Stimulated activated CD8-positive, alpha-beta memory T cell treated with anti-CD3 and anti-CD28 coated beads, Interleukin-15, amount 100 ng/mL, for 48 hours (primary cell): Measurements from ENCODE around the gene SLC29A1.

Source experiments
- DNase-seq, 2 donors: peaks; one replicate each; pipeline ENCODE4 v3.0.0-alpha.2; 2020; ENCODE audit warnings: low read depth in 2 of 2

Gene SLC29A1

DNA sequence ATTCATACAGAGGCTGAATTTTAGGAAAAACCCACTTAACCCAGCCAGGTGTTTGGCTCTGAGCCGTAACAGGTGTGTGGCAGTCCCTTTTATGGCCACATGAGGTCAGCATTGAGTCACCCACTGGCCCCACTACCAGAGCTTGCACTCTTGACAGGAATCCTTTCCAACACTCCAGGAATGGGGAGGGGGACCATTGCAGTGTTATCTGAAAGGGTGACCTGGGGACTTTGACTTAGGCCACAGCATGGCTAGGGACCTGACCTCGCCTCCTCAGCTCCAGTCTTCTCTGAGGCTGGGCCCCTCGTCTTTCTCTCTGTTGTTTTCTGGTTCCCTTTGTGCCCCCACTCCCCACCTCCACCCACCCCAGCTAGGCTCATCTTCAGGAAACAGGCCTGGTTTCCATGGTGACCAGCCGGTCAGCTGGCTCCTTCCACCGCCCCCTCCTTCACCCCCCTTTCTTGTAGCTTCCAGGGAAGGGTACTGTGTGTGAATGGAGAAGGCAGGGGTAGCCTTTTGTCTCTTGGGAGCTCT, 44.8 kb downstream of the SLC29A1 start:
- no peak for DNase-seq

DNA sequence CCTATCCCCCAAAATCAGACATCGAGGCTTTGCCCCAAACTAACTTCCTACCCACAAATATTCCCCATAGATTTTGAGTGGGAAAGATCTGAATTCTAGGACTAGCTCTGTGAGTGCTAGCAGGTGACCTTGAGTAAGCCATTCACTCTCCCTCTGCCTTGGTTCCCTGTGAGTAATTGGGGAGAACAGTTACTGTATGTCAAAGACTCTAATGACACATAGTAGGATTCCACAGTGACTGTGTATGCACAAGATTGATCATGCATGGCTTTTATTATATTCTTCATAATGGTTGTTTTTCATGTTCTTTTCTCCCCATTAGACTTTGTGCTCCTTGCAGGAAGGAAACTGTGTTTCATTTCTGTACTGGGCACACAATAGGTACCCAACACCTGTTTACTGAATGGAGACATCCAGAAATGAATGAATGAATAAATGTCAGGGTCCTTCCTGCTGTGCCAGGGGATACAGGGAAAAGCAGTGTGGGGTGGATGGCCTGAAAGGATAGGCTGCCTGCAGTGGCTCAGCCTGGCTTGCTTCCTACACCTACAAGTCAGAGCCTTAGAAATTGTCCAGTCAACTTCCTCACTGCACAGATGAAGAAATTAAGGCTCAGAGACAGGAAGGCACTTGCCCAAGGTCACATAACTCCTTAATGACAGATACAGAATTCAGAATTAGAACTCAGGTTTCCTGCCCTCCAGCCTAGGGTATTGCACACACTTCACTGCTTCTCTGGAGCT, 46.0 kb downstream of the SLC29A1 start:
- no peak for DNase-seq

DNA sequence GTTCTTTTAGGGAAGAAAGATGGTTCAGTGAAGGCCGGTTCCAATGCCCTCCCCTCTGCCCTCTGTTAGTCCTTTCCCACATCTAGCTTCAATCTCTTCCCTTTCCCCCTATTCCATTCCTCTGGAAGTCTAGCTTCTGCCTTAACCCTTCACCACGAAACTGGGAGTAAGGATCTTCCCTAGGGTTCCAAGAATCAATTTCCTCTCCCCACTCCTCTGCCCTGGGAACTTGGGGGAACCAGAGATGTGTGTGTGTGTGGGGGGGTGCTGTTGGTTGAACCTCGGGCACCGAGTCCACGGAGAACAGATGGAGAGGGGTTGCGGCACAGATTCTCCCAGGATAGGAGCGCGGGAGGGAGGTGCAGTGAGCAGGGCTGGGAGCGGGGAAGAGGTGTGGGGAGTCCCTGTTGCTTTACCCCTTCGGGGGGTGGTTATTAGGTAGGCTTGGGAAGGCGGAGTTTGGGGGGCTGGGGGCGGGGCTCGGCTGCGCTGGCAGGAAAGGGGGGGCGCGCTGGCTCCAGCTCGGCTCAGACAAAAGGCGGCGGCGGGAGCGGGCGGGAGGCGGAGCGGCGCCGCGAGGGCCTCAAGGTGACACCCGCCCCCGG, 46.6 kb downstream of the SLC29A1 start, which contains the start of gene TMEM151B:
Gene TMEM151B, plus strand, starts transcription at position 530 of the 605 bp plus-strand sequence. CDS start 293 bp downstream, outside the sequence.
- DNase-seq, result no peak

DNA sequence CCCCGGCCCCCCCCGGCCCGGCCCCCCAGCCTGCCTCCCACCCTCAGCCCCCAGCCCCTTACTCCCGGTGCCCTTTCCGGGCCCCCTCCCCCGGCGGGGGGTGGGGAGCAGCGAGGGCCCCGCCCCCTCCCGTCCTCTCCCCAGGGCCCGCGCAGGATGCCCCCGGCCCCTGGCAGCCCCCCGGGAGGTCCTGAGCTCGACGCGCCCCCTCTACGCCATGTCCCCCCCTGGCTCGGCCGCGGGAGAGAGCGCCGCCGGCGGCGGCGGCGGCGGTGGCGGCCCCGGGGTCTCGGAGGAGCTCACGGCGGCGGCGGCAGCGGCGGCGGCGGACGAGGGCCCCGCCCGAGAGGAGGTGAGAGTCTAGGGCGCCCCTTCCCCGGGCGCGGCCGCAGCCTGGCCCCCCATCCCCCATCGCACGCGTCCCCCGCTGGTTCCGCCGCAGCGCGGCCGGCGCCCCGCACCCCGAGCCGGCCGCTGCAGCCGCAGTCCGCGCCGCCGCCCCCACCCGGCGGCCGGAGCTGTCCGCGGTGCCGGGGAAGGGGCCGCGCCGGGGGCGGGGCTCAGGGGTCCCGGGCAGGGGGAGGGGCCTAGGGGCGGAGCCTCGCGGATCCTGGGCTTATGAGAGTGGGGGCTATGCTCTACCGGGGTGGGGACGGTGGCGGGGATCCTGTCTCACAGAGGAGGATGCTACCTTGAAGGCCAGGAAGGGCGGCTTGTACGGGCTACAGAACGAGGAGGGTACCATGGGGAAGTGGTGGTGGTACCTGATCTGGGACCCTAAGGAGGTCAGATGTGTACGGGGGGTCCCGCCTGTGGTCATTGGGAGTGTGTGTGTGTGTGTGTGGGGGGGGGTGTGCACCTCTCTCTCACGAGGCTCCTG, 47.4 kb downstream of the SLC29A1 start:
- DNase-seq, result no peak

DNA sequence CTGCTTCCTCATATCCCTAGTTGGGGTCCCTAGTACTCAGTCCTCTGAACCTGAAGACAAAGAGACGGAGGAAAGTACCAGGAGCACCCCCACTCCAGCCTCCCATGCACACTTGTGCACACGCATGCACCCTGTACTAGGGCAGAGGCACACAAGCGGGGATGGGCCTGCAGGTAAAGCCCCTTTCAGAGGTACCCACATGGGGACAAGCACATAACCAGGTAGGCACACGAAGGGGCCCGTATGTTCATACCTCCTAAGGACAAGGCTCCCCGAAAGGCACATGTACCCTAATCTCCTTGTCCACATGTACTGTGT, 48.0 kb downstream of the SLC29A1 start:
- DNase-seq, result no peak

DNA sequence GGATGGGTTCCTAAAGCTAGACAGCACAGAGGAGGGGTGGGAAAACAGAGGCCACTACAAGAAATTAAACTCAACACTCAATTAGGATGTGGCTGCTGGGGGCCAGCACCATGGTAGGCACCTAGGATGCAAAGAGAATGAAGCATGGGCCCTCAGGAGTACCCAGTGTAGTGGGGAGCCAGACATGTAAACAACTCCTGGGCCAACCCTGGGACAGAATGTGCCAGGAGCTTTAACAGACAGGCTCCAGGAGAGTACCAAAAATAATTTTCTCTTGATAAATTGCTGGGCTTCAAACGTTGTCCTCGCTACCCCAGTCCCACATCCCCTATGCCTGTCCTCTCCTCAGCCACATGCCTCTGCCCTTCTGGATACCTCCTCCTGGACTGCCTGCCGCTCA, 48.5 kb downstream of the SLC29A1 start:
- no peak for DNase-seq

DNA sequence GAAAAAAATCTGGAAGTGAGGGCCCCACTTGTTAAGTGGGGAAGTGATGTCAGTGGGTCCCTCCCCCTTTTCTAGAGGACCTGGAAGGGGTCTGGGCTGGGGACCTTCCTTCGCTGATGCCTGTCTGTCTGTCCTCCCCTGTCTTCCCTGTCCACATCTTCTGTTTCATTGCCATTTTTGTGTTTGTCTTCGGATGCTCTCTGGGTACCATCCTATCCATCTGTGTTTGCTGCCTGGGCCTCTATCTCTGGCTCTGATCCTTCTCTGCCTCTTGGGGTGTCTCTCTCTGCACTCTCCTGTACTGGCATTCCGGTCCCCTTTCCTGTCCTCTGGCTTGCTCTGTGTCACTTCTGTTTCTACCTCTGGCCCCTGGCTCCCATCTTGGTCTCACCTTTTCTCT, 49.1 kb downstream of the SLC29A1 start:
- no peak for DNase-seq

DNA sequence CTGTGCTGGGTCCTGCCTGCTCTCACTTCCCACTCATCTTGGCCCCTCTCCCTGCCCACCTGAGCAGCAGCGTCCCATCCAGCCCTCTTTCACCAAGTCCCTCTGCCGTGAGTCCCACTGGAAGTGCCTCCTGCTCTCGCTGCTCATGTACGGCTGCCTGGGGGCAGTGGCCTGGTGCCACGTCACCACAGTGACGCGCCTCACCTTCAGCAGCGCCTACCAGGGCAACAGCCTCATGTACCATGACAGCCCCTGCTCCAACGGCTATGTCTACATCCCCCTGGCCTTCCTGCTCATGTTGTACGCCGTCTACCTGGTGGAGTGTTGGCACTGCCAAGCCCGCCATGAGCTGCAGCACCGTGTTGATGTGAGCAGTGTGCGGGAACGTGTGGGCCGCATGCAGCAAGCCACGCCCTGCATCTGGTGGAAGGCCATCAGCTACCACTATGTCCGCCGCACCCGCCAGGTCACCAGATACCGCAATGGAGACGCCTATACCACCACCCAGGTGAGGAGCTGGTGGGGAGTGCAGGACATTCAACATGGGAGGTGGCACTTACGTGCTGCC, 49.7 kb downstream of the SLC29A1 start:
- no peak for DNase-seq

DNA sequence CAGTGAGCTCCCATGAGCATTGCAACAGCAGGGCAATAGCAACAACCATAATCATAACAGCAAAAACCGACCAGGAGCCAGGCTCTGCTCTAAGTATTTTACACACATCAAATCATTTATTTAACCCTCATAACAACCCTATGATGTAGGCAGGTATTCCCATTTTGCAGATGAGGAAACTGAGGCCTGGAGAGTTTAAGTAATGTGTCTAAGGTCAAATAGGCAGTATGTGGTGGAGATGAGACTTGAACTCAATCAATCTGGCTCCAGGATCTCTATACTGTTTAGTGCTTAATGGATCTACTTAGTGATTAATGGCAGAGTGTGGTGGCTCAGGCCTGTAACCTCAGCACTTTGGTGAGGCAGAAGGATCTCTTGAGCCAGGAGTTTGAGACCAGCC, 50.2 kb downstream of the SLC29A1 start:
- no peak for DNase-seq

DNA sequence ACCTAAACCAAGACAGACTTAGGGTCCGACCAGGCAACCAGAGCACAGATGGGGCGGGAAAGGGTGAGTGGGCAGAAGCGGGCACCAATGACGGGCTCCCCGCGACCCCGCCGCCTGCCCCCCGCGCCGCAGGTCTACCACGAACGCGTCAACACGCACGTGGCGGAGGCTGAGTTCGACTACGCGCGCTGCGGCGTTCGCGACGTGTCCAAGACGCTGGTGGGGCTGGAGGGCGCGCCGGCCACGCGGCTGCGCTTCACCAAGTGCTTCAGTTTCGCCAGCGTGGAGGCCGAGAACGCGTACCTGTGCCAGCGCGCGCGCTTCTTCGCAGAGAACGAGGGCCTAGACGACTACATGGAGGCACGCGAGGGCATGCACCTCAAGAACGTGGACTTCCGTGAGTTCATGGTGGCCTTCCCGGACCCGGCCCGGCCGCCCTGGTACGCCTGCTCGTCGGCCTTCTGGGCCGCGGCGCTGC, 51.9 kb downstream of the SLC29A1 start:
- no peak for DNase-seq

DNA sequence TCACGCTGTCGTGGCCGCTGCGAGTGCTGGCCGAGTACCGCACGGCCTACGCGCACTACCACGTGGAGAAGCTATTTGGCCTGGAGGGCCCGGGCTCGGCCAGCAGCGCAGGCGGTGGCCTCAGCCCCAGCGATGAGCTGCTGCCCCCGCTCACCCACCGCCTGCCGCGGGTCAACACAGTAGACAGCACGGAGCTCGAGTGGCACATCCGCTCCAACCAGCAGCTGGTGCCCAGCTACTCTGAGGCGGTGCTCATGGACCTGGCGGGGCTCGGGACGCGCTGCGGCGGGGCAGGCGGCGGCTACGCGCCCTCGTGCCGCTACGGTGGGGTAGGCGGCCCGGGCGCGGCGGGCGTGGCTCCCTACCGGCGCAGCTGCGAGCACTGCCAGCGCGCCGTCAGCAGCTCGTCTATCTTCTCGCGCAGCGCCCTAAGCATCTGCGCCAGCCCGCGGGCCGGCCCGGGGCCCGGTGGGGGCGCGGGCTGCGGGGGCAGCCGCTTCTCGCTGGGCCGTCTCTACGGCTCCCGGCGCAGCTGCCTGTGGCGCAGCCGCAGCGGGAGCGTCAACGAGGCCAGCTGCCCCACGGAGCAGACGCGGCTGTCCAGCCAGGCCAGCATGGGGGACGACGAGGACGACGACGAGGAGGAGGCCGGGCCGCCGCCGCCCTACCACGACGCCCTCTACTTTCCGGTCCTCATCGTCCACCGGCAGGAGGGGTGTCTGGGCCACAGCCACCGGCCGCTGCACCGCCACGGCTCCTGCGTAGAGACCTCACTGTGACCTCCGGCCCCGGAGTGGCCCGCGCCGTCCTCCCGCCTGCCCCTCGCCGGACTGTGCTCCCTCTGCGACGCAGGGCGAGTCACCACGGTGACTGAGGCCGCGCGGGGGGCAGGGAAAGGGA, 52.6 kb downstream of the SLC29A1 start:
- no peak for DNase-seq

DNA sequence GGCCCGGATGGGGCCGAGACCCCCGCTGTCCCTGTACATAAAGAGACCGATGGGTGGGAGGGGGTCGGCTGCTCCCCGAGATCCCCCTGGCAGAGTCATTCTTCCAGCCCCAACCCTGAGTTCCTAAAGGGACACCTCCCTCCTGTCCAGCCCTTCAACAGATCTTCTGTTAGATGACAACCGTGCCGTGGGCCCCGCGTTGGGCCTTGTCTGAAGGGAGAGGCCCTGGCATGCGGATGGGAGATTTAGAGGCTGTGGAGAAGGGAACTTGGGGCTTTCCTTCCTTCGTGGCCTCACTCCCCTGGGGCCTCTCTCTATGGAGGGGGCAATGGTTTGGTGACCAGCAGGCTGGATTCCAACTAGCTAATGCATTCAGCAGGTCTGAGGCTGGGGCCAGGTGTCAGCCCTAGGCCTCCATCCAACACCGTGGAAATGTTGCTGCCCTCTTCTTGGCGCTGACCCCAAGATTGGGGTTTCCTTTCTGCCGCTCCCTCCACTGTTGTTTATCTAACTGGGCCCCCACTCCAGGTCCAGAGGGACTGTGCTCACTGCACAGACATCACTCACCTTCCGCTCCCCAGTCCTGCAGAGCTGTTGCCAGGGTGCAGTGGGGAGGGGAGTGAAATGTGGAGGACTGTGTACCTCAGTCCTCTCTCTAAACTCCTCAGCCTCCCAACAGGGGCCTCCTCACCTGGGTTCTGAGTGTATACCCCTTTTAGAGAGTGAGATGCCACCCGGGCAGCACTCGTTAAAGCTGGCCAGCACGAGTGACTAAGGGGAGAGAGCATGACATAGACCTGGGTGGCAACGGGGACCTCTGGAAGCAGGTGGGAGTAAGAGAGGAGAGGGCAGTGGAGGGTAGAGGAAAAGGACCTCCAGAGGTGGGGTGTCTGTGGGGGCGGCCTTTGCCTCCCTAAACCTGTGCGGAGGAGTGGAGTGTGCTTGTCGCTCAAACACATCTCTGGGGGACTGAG, 53.6 kb downstream of the SLC29A1 start:
- no peak for DNase-seq

DNA sequence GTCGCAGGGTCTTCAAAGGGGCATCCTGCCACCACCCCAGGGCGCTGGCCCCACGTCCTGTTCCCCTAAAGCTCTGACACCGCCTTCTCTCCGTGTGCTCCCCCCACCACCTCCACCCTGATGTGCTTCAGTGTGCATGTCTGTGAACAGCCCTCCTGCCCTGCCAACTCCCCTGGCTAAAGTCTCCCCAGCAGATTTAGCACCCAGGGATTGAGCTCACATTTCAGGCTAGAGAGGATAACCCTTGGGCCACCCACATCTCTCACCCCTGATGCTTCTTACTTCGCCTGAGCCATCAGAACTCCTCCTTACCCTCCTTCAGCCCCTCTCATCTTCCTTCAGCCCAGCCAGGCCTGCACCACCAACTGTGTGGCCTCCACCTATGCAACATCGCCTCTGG, 54.4 kb downstream of the SLC29A1 start:
- DNase-seq, result no peak

DNA sequence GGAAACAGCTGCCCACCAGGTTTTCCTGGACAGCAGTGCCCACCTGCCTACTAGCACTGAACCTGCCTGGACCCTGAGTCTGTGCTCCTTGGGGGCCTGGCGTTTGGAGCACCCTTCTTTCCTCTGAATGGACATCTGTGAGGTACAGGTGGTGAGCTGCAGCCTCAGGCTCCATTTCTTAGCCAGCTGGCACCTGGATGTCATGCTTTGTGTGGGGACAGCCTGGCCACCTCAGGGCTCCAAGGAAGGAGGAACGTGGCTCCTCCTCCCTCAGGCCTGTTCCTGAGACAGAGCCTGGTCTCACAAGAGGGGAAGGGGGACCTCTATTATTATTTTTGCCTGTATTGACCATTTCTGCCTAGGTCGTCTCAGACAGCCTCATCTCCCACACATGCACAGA, 54.9 kb downstream of the SLC29A1 start:
- no peak for DNase-seq

DNA sequence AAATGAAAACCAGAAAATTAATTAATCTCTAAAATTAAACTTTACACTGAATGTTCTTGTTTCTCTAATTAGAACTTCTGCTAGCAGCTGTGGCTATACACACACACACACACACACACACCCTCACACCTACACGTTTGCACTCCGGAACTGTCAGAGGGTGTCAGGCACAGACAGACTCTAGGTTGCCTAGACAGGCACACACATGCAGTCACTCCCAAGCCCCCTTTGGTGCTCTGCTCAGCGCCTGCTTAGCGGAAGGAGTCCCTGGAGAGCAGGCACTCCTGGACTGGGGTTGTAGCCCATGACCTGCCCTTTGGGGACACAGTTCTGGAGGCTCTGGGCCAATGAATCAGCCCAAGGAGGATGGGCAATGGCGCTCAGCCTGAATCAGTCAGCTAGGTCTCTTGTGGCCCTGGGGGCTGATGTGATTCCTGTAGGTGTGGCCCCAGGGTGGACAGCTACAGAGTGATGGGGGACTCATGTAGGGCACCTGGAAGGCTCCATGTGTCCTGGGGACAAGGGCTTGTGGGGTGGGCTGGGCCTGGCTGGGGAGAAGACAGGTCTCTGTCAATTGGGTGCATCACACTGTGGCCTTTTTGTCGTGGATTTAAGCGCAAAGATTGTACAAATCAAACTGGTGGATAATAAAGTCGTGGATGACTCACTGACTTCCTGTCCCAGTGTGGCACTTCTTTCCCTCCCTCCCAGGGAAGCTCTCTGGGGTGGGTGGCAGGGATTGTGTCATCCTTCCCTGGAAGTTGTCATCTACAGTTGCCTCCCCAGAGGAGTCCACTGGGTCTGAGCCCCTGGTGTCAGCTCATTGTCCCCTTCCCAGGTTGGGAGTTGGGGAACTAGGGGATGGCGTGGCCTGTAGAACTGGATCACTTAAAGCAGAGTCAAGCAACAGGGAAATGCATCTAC, 55.6 kb downstream of the SLC29A1 start:
- no peak for DNase-seq
